ENCODE results near the gene ASTN2. TPM values are rescaled to one million over a fixed set of nuclear protein-coding genes. Genes with fewer than 3 reads are reported as not detected.
A peak's percentile ranks its signal among the peaks of the same experiment; 100 is the strongest.

The ASTN2 gene
- total and polyA plus RNA-seq, 10 of the 15 experiments (the other 5 are each of a cell fraction or from before 2014, with no cell fraction given), result 1.4 to 15.7 (median 7.0) TPM

- FAIRE-seq, result no peak
- no TSS peak for BruUV-seq (replicated peaks)
Observed at GRCh38 chr9:117160254-117160653, 254.6 kb downstream of the ASTN2 start.

More at GRCh38 chr9:117160254-117160653, 254.6 kb downstream of the ASTN2 start:
- ChIA-PET POLR2A (no interaction called here), CTCF (no interaction called here), RAD21 (ENCODE audit: unreplicated experiment) (no interaction called here), SMC1A (ENCODE audit: uncharacterized antibody, unreplicated experiment) (no interaction called here)
- no peak overlapping the region for H2AFZ ChIP-seq (ENCODE audit: control insufficient read depth, low read depth, low read length)
- H3K79me2 ChIP-seq (ENCODE audit: control insufficient read depth, insufficient read depth, low read length), result no peaks in the 10 kb centered on the region
- no peak overlapping the region for H3K9ac ChIP-seq (ENCODE audit: control insufficient read depth, insufficient read depth, low read length)
- no peak overlapping the region for H3K4me3 ChIP-seq
- no peaks in the 10 kb centered on the region for H3K4me1 ChIP-seq (ENCODE audit: control insufficient read depth, insufficient read depth, low read length)
- TF ChIP-seq, protein P1, sequence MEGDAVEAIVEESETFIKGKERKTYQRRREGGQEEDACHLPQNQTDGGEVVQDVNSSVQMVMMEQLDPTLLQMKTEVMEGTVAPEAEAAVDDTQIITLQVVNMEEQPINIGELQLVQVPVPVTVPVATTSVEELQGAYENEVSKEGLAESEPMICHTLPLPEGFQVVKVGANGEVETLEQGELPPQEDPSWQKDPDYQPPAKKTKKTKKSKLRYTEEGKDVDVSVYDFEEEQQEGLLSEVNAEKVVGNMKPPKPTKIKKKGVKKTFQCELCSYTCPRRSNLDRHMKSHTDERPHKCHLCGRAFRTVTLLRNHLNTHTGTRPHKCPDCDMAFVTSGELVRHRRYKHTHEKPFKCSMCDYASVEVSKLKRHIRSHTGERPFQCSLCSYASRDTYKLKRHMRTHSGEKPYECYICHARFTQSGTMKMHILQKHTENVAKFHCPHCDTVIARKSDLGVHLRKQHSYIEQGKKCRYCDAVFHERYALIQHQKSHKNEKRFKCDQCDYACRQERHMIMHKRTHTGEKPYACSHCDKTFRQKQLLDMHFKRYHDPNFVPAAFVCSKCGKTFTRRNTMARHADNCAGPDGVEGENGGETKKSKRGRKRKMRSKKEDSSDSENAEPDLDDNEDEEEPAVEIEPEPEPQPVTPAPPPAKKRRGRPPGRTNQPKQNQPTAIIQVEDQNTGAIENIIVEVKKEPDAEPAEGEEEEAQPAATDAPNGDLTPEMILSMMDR (IDR thresholded peaks at IDR 0.05 in 2 of 3, conservative IDR thresholded peaks at IDR 0.05 in 1 of 3; ENCODE audit: control insufficient read depth in 2 of 3, extremely low read depth in 1 of 3, insufficient read depth in 1 of 3, low read depth in 3 of 3, low read length in 3 of 3), result 0 out of 6 replicates have a peak, but pooled peaks of 1 of the 3 experiments have one; percentile 1
- no peak for TF ChIP-seq EED (IDR thresholded peaks at IDR 0.05; ENCODE audit: low read depth)
- TF ChIP-seq PAX8 (IDR thresholded peaks at IDR 0.05), result no peak
- TF ChIP-seq E4F1 (IDR thresholded peaks at IDR 0.05; ENCODE audit: borderline replicate concordance, partially characterized antibody), result no peak
- DNase-seq (ENCODE audit: low read depth, low spot score) (no peak), ATAC-seq (no peak)
- intact Hi-C loops (cut with micrococcal nuclease; ENCODE audit: unreplicated experiment) (no loop called here), in situ Hi-C loops (cut with MboI) (no loop called here)
- H3K27me3 ChIP-seq (replicated peaks in 1 of 2; ENCODE audit: control insufficient read depth in 2 of 2, insufficient read depth in 2 of 2, low read length in 1 of 2), result no peaks in the 10 kb centered on the region
- H3K36me3 ChIP-seq (ENCODE audit: control insufficient read depth in 2 of 2, insufficient read depth in 2 of 2, low read length in 1 of 2), result no peaks in the 10 kb centered on the region
- no peak overlapping the region for H3K4me2 ChIP-seq (ENCODE audit: control insufficient read depth, insufficient read depth)
- H3K27ac ChIP-seq (ENCODE audit: control insufficient read depth, insufficient read depth), result no peak overlapping the region
- no peaks in the 10 kb centered on the region for H4K20me1 ChIP-seq (ENCODE audit: control insufficient read depth, insufficient read depth)
- no peaks in the 10 kb centered on the region for H3K9me3 ChIP-seq (replicated peaks; ENCODE audit: control insufficient read depth, insufficient read depth, low read length)
